Erythroblast (primary cell): Measurements from ENCODE around the gene GABRR3.

Experiments used
- GATA1 ChIP-seq: IDR thresholded peaks from 2 replicates; pipeline ENCODE4 v1.6.1; 2011; ENCODE audit warnings: low read depth, mild to moderate bottlenecking, control low read depth, low read length, moderate library complexity
- POLR2A ChIP-seq: IDR thresholded peaks from 2 replicates; pipeline ENCODE4 v1.6.1; 2011; ENCODE audit warnings: mild to moderate bottlenecking, low read length

DNA sequence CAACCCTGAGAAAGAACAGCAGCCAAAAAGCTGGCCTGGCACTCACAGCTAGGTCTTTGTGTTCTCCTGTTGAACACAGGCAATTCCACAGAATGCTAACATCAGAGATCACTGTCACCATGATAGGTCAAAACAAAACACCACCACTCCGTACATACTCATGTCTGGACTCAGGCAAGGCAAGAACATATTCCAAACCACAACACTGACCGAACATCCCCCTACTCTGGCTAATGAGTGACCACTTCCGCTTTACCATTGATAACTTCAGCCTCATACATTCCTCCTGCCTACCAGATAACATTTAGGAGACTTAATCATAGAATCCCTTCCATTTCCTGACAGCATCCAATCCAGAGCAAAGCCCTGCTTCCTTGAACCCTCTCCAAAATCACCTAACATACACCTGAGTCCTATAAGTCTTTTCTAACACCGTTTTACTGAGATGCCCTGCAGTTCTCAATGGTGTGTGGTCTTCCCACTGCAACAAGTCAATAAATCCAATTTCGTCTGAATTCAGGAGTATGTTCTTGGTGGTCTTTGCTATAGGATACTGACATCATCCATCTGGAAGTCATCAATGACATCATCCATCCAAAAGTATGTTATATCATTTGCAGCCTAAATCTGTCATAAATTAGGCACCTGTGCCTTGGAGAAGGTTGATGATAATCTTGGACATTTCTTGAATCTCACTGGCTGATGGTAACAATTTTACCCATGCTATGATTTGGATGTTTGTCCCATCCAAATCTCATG, 86.6 kb downstream of the GABRR3 start:
- no peak for TF ChIP-seq POLR2A
- TF ChIP-seq GATA1, result no peak
